Panc1 (cell line): Measurements from ENCODE around the gene FAF1. TPM values are rescaled to one million over a fixed set of nuclear protein-coding genes. Genes with fewer than 3 reads are reported as not detected.

ENCODE experiments used
- ATAC-seq: fragments of 200-7000 bp; cut with Tn5 transposase; 2 replicates; pipeline ENCODE4 v1.9.1; 2020; ENCODE audit warnings: mild to moderate bottlenecking, moderate library complexity
- BruUV-seq: library from RNA; stranded (reverse); fragments of 400-500 nt; replicated peaks from 2 replicates; lab custom pipeline; 2021; lab: Mats Ljungman, UMichigan
- CTCF ChIA-PET: fragments of 300-600 bp; sonication (Branson Sonifier 250); formaldehyde crosslinking; loops from one replicate; lab custom pipeline; 2022; ENCODE audit warnings: antibody characterized with exemption; lab: Charles Lee
- POLR2A ChIA-PET: fragments of 300-600 bp; sonication (Branson Sonifier 250); formaldehyde crosslinking; loops from one replicate; lab custom pipeline; 2022; ENCODE audit warnings: antibody characterized with exemption; lab: Charles Lee
- DNase-seq: peaks from one replicate; pipeline ENCODE4 v3.0.0-alpha.2; 2010; ENCODE audit warnings: low read depth, low spot score
- H3K27ac ChIP-seq: 2 replicates; pipeline ENCODE4 v1.5.1; 2011; ENCODE audit warnings: mild to moderate bottlenecking, low read length, inconsistent platforms
- H3K27me3 ChIP-seq: fragments of 200-500 bp; sonication (Bioruptor generic); 2 replicates; pipeline ENCODE4 v1.6.0; 2014; ENCODE audit warnings: low read length, inconsistent platforms; ENCODE audit not compliant: control insufficient read depth, insufficient read depth
- H3K36me3 ChIP-seq: fragments of 200-500 bp; sonication (Bioruptor generic); 2 replicates; pipeline ENCODE4 v1.5.1; 2014; ENCODE audit warnings: inconsistent platforms, mild to moderate bottlenecking, low read length, moderate library complexity; ENCODE audit not compliant: control insufficient read depth, insufficient read depth
- H3K4me1 ChIP-seq: 2 replicates; pipeline ENCODE4 v1.5.1; 2011; ENCODE audit warnings: inconsistent platforms, mild to moderate bottlenecking, low read length, moderate library complexity; ENCODE audit not compliant: control insufficient read depth, insufficient read depth
- H3K4me3 ChIP-seq, 2 experiments: 2 replicates each; pipeline ENCODE4 v1.5.1; 2011 to 2012; ENCODE audit warnings: low read depth in 2 of 2, low read length in 2 of 2, mild to moderate bottlenecking in 2 of 2, inconsistent platforms in 1 of 2, moderate library complexity in 1 of 2
- H3K9me3 ChIP-seq: fragments of 200-500 bp; sonication (Bioruptor generic); 2 replicates; pipeline ENCODE4 v1.5.1; 2014; ENCODE audit warnings: low read depth, mild to moderate bottlenecking, inconsistent platforms, low read length, moderate library complexity; ENCODE audit not compliant: control insufficient read depth, insufficient read depth
- CTCF ChIP-seq: fragments of 450-650 bp; IDR thresholded peaks from 2 replicates; pipeline ENCODE4 v1.5.1; 2017; ENCODE audit warnings: mild to moderate bottlenecking
- POLR2AphosphoS5 ChIP-seq: IDR thresholded peaks from 2 replicates; pipeline ENCODE4 v1.6.1; 2012; ENCODE audit warnings: mild to moderate bottlenecking, low read depth, low read length, moderate library complexity
- REST ChIP-seq, 2 experiments: IDR thresholded peaks; 2 replicates each; pipeline ENCODE4 v1.6.1; 2011 to 2012; ENCODE audit warnings: low read depth in 2 of 2, control low read depth in 1 of 2, low read length in 1 of 2, mild to moderate bottlenecking in 1 of 2, moderate library complexity in 1 of 2; ENCODE audit not compliant: insufficient read depth in 1 of 2
- SIN3A ChIP-seq: IDR thresholded peaks from 2 replicates; pipeline ENCODE4 v1.6.1; 2012; ENCODE audit warnings: low read depth, mild to moderate bottlenecking, low read length, moderate library complexity, borderline replicate concordance; ENCODE audit not compliant: insufficient read depth
- TCF7L2 ChIP-seq: IDR thresholded peaks from 2 replicates; pipeline ENCODE4 v1.6.1; 2011; ENCODE audit warnings: mild to moderate bottlenecking, low read depth, low read length, inconsistent platforms
- in situ Hi-C: cut with HindIII; loops from 2 replicates; pipeline ENCODE4 v1.10.0; 2016; ENCODE audit warnings: low sequenced_read_pairs, low pct_unique_long_range_greater_than_20kb
- intact Hi-C: fragments of 100-400 bp; cut with micrococcal nuclease; formaldehyde crosslinking; loops from one replicate; pipeline ENCODE4 v1.10.0; 2022; ENCODE audit not compliant: unreplicated experiment
- total RNA-seq: library from RNA; stranded (reverse); gene quantifications from one replicate; pipeline ENCODE4 v1.2.1, GENCODE V29; 2021; ENCODE audit not compliant: unreplicated experiment

Gene FAF1
- total RNA-seq, 1 experiment from 2014 or later = 101 TPM

- TF ChIP-seq CTCF = no peak
- TF ChIP-seq TCF7L2 = no peak
- TF ChIP-seq POLR2AphosphoS5 = no peak
- TF ChIP-seq SIN3A = no peak
- no peak for TF ChIP-seq REST (IDR thresholded peaks at IDR 0.05; ENCODE audit: insufficient read depth in 1 of 2, low read depth in 2 of 2, low read length in 1 of 2)
Measured at GRCh38 chr1:50812346-50812745, 147.7 kb downstream of the FAF1 start.

GRCh38 chr1:50808296-50808695, 151.8 kb downstream of the FAF1 start:
- no TSS peak for BruUV-seq
- intact Hi-C loops = no loop called here
- POLR2A ChIA-PET = no interaction called here

More at GRCh38 chr1:50812346-50812745, 147.7 kb downstream of the FAF1 start:
- H3K4me3 ChIP-seq = no peak overlapping the region
- in situ Hi-C loops (no loop called here), intact Hi-C loops (no loop called here)
- DNase-seq (no peak), ATAC-seq (no peak)
- H3K27ac ChIP-seq = no peak overlapping the region
- ChIA-PET CTCF (no interaction called here), POLR2A (no interaction called here)
- no TSS peak for BruUV-seq
- H3K4me1 ChIP-seq = no peaks in the 10 kb centered on the region
- peaks cover 13% of the 10 kb centered on the region; the same call in 1 of the 2 replicates for H3K9me3 ChIP-seq
- H3K27me3 ChIP-seq = no peaks in the 10 kb centered on the region
- H3K36me3 ChIP-seq = no peaks in the 10 kb centered on the region

More at GRCh38 chr1:50808296-50808695, 151.8 kb downstream of the FAF1 start:
- CTCF ChIA-PET = no interaction called here
- H3K4me1 ChIP-seq = no peaks in the 10 kb centered on the region; the same call in 1 of the 2 replicates
- no peak overlapping the region for H3K27ac ChIP-seq
- no peaks in the 10 kb centered on the region for H3K36me3 ChIP-seq
- TF ChIP-seq POLR2AphosphoS5 = no peak
- no peak for TF ChIP-seq SIN3A
- TF ChIP-seq REST (IDR thresholded peaks at IDR 0.05; ENCODE audit: insufficient read depth in 1 of 2, low read depth in 2 of 2, low read length in 1 of 2) = no peak
- no peak for TF ChIP-seq CTCF
- no peak for TF ChIP-seq TCF7L2
- H3K4me3 ChIP-seq = no peak overlapping the region
- DNase-seq = no peak
- in situ Hi-C loops = no loop called here
- no peaks in the 10 kb centered on the region for H3K27me3 ChIP-seq
- no peak for ATAC-seq
- H3K9me3 ChIP-seq = peaks cover 13% of the 10 kb centered on the region; the same call in 1 of the 2 replicates
